Measurements from ENCODE around the gene PRKAR1B. TPM values are rescaled to one million over a fixed set of nuclear protein-coding genes. Genes with fewer than 3 reads are reported as not detected.
A peak's percentile ranks its signal among the peaks of the same experiment; 100 is the strongest.

PRKAR1B gene
- total RNA-seq, 2 donors from 2014 or later: 15.8 to 19.8 TPM

DNA sequence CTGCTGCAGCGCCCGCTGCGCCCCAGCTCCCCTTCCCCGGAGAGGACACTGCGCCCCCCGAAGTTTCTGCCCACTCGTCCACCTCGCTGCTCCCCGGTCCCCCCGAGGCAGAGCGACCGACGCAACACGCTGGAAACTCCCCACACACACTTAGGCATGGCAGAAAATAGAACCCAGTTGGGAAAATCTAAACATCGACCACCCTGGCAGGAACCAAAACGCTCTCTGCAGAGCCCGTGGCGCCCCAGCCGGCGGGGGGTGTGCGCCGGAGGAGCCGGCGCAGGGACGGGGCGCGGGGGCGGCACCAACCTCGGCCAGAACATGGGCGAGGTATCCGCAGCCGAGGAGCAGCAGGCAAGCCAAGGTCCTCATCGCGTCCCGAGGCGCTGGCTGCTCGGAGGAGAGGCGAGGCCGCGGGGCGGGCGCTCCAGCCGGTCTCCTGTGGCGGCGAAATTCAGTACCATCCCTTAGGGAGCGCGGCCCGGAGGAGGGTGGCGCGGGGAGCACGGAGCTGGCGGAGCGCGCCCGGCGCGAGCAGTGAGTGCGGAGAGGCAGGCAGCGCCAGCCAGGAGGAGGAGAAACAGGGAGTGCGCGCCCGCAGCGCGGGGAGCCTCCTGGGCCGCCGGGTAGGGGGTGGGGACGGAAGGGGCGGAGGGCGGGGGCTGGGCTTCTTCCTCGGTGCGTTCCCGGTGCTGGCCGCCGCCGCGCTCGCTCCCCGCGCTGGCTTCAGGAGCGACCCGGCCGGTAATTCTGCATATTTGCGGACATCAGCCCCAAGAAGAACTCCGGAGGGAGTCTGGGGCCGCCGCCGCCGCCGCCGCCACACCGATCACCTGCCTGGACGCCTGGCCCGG lies 208.2 kb downstream of the PRKAR1B start:
- intact Hi-C loops (cut with DNase I): loop anchor here (5.0 to 10.0 kb wide), 3 partner anchors 184 to 213 kb away; no protein-coding TSS in a partner anchor
- DNase-seq (peak; percentile 85), ATAC-seq (peak; percentile 60 to 61)

DNA sequence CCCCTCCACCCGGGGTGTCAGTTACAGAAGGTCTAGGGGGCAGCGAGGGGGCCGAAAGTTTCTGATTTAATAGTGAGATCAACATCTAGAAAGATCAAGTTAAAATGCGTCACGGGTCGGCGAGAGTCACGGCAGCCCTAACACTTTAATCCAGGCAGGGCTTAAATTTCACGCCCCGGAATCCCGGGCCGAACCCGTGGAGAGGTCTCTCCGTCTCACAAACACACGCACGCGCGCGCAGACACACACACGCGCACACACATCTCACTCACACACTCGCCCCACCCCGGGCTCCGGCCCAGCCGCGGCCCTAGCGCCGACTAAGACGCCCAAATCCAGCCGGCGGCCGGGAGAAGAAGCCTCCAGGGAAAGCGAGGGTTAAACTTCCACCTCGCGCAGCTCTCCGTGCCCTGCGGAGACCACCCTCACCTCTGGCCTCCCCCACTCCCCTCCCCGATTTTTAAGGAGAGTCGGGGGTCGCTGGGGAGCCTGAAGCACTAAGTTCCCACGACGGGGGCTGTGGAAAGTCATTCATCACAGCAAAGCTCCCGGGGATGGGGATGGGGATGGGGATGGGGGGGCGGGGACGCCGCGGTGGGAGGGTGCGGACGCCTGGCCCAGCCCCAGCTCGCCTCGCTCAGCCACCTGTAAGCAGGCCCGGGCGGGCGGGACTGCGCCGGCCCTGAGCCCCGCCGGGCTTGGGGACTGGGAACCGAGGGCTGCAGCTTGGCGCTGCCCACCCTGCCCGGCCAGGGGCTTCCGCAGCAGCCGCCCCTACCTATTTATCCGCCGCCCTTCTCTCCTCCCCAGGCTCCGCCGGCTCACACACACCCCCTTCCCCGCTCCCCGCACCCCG lies 209.1 kb downstream of the PRKAR1B start:
- peak; percentile 83 for DNase-seq
- peak; percentile 13 to 23 for ATAC-seq
- intact Hi-C loops (cut with DNase I): loop anchor here (5.0 to 10.0 kb wide), 3 partner anchors 183 to 214 kb away; no protein-coding TSS in a partner anchor

DNA sequence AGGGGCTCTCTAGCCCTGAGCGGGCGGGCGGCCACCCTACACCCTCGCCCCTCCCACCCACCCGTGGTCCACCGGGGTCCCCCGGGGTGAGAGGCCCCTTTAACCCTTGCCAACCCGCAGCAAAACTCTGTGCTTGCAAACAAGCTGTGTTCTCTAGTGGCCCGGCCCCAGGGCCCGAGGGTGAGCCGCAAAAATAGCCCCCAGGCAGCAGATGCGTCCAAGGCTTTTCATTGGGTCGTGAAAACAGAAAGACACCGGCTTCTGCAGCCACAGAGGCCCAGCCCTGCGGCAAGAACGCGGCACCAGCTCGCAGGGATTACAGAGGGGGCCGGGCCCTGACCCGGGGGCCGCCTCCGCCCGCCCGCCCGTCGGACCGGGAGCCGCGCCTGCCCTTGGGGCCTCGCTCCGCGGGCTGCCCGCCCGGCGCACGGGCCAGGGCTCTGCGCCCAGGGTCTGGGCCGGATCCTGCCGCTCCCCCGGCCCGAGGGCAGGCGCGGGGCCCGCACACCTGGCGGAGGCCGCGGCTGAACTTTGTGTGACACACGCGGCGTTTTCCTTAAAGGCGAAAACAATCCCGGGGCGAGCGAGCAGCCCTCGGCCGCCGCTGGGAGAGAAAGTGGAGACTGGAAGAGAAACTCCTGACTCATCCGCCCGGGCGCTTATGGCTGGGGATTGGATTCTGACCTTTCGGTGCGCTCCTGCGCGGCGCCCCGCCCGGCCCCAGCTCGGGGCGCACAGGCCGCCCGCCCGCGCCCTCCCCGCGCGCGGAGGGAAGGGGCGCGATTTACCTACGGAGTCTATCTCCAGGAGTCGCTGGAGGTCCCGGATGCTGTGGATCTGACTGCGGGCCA lies 210.2 kb downstream of the PRKAR1B start:
- peak; percentile 72 for DNase-seq
- intact Hi-C loops (cut with DNase I): loop anchor here (5.0 to 10.0 kb wide), 3 partner anchors 182 to 215 kb away; no protein-coding TSS in a partner anchor
- peak in 1 of 2 donors; percentile 3 for ATAC-seq

DNA sequence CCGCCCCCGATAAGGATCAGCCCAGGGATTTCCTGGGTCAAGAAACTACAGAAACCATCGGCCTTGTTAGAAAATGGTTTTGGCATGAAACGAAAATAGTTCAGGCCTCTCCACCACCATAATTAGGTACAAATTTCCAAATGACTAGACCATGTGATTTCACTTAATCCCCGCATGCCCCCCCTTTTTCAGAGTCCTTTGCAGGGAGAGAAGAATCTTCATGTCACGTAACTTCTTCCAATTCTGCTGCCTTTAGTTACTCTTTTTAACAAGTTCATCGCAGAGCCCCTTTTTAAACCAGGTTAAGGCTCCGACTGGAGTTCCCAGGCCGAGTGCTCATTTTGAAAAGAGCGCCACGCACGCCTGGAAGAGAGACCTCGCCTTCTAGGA lies 210.9 kb downstream of the PRKAR1B start:
- intact Hi-C loops (cut with DNase I): loop anchor here (5.0 to 10.0 kb wide), 3 partner anchors 181 to 216 kb away; no protein-coding TSS in a partner anchor
- no peak for ATAC-seq
- DNase-seq: no peak

DNA sequence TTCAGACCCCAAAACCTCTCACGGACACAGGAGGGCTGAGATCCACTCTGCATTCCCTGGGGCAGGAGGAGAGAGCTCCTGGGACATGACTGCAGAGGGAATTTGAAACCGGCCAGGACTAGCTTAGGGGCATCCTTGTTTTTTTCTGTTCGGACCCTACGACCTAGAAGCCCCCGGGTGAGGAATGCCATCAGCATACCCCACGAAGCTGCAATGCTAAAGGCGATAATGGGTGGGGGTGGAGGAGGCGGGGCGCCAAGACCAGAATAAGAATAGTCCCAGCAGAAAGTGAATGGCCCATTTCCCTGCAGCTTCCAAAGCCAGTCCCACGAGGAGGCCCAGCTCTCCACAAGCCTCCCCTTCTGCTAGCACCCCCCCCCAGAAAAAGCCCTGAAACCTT lies 211.5 kb downstream of the PRKAR1B start:
- DNase-seq: no peak
- no peak for ATAC-seq
- intact Hi-C loops (cut with DNase I): loop anchor here (5.0 to 10.0 kb wide), 3 partner anchors 181 to 217 kb away; no protein-coding TSS in a partner anchor

DNA sequence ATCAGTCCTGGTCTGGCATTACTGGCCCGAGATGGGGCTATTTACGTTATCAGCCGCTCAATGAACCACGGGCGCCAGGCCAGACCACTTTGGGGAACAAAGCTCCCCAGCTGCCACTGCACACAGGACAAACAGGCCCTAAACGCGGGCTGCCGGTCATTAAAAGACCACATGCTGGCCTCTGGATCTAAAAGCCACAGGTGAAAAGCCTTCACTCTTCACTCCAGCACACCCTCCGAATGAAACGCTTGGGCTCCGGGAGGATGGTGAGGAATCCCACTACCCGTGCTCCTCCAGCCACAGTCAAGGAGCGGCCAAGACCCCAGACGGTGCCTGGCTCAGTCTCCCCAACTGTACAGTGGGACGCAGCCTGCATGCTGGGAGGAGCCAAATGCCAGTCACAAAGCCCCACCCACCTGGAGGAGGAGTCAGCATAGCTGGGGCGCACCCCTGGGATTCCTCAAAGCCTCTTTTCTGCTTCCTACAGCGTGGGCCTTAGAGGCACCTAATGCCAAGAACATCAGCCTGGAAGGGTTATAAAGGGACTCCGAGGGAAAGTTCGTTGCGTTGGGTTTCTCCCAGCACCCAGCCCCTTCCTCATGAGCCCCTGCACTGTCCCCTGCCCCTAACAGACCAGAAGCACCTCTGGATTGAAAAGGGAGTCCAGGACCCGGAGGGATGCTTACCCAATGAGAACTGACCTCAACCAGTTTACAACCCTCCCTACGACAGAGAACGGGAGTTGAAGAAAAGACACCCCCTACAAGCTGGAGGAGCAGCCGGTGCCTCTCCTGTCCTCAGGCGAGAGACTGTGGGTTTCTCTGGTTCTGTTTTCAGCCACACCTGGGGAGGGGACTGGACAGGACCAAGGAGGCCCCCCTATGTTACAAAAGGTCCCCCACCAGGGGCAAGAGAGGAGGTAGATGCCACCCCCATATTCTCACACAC lies 212.2 kb downstream of the PRKAR1B start:
- ATAC-seq (no peak), DNase-seq (peak; percentile 59)
- intact Hi-C loops (cut with DNase I): loop anchor here (5.0 to 10.0 kb wide), 3 partner anchors 180 to 217 kb away; no protein-coding TSS in a partner anchor

DNA sequence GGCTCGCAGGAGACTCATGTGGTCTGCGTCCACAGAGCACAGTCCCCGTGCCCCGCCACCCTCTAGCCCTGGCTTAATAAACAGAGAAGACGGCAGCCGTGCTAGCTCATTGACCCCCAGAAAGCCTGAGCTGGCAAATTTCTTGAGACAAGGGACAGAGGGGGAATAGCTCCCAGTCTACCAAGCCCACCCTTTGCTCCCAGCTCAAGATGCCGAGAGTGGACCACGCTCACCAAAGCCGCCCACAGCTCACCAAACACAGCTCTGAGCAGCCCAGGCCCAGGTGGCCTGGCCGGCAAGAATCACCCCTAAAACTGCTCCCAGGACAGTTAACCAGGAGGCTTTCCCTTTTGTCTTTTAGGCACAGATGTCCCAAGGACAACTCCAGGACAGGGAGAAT lies 212.8 kb downstream of the PRKAR1B start:
- DNase-seq (no peak), ATAC-seq (no peak)
- intact Hi-C loops (cut with DNase I): loop anchor here in 1 of 2 donors (10.0 kb wide), 1 partner anchor 179 kb away; no protein-coding TSS in a partner anchor

DNA sequence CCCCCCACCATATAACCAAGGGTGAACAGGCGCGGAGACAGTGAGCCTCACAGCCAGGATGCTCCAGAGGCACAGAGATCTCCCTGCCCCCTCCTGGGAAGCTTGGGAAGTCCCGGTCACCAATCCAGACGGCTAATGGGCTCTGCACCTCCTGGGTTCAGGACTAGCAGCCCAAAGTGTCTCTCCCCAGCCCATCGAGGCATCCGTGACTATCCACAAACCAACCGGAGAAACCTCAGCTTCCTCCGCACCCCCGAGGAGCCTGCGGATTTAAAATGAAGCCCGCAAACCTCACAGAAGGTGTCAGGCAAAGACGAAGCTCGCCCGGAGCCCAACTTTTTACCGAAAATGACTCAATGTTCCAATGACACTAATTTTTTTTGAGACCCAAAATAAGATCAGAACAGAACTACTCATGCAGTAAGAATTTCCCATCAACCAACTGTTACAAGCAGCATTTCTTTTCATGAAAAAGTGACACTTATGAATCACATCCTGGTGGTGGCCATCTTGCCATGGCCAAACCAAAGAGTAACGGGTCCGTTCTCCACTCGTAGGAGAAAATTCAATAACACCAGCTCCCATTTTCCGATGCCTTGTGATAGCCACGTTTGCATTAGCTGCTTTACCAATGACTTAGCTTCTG lies 213.4 kb downstream of the PRKAR1B start:
- ATAC-seq: no peak
- intact Hi-C loops (cut with DNase I): loop anchor here in 1 of 2 donors (10.0 kb wide), 1 partner anchor 179 kb away; no protein-coding TSS in a partner anchor

DNA sequence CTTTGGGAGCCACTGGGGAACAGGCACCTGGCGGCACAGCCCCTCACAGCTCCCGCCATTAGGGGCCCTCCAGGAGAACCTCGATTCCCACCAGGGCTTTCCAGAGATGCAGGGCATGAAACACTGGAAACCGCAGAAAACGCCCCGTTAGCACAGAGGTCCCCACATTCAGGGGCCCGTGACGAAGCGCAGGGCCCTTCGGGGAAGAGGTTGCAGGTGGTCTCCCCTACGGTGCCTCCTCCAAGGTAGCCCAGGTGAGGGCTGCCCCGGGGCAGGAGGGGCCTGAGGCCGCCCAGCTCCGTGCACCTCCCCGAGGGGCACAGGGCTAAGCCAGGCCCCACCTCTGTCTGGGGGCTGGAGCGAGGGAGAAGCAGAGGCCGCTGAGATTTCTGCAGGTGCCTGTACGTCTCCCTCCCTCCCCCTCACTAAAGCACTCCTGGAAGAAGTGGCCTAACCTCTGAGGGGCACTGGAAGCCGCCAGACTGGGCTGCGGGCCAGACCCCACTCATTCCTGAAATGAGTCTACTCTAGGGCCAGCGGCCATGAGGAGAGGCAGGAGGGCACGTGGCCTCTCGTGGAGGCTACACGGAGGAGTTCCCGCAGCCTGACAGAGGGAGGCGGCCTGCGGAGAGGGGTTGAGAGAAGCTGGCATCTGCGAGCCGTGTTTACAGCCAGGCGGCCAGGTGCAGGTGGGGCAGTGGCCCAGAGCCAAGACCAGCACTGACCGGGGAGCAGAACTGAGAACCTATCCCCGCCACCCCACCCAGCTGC lies 214.4 kb downstream of the PRKAR1B start:
- intact Hi-C loops (cut with DNase I): loop anchor here in 1 of 2 donors (10.0 kb wide), 1 partner anchor 178 kb away; no protein-coding TSS in a partner anchor
- DNase-seq (no peak), ATAC-seq (peak in 1 of 2 donors; percentile 31)

More for the DNA sequence above, 213.4 kb downstream of the PRKAR1B start:
- DNase-seq: no peak

DNA sequence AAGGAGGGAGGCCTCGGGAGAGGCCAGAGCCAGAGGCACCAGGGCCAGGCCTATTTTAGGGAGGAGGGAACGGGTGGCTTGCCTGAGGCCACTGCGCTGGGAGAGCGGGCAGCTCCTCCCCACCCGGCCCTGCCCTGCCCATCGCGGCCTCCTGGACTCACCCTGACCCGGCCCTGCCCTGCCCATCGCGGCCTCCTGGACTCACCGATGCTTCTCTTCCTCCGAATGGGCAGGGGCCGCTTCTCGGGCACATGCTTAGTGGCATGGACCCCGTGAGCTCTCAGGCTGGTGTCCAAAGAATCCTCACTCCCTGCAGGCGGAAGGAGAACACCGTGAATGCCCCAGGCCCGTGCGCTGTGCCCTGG lies 215.0 kb downstream of the PRKAR1B start:
- DNase-seq (no peak), ATAC-seq (no peak)
- intact Hi-C loops (cut with DNase I): loop anchor here in 1 of 2 donors (10.0 kb wide), 1 partner anchor 177 kb away; no protein-coding TSS in a partner anchor

DNA sequence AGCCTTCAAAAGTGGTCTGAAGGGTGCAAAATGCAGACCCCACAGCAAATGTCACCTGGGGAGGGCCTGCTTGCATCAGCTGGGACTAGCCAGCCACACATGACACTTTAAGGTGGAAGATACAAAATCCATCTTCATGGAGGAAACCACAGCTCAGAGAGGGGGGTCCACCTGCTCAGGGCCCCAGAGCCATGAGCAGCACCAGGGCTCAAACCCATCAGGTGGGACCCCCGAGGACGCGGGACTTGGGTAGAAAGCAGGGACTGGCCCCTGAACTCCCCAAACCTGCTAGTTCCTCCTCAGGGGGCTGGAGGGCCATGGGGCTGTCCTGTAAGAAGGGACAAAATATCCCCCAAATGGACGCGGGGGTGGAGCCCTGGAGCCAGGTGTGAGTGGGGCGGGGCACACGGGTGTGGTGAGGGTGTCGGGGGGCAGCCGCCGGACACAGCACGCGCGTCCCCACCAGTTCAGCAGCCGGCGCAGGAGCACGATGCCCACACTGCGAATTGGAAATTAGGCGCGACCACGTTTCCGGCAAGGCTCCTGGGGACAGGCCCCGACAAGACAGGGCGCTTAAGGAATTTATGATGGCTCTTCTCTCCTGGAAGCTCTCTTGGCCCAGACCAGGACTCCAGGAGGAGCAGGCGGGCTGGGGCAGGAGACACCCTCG lies 215.5 kb downstream of the PRKAR1B start:
- ATAC-seq (no peak), DNase-seq (no peak)
- intact Hi-C loops (cut with DNase I): loop anchor here in 1 of 2 donors (10.0 kb wide), 1 partner anchor 177 kb away; no protein-coding TSS in a partner anchor

DNA sequence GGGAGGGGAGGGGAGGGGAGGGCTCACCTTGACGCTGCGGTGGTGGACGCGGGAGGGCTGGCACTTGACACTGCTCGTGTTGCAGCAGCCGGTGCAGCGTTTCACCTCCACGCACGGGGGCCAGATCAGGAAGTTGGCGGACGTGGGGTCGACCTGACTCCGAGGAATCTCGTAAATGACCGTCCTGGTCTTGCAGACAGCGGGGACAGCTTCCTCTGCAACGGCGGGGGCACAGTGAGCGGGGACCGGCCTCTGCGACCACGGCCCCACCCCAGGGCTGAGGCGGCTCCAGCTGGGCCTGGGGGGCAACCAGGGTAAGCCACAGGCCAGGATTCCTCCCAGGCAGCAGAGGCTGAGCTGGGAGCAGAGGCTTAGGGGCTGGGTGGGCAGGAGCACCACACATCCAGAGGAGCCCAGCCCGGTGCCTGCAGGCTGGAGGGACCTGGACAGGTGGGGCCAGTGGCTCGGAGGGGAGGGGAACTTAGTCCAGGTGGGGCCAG lies 216.2 kb downstream of the PRKAR1B start:
- DNase-seq (peak; percentile 16), ATAC-seq (no peak)
- intact Hi-C loops (cut with DNase I): loop anchor here in 1 of 2 donors (10.0 kb wide), 1 partner anchor 176 kb away; no protein-coding TSS in a partner anchor

DNA sequence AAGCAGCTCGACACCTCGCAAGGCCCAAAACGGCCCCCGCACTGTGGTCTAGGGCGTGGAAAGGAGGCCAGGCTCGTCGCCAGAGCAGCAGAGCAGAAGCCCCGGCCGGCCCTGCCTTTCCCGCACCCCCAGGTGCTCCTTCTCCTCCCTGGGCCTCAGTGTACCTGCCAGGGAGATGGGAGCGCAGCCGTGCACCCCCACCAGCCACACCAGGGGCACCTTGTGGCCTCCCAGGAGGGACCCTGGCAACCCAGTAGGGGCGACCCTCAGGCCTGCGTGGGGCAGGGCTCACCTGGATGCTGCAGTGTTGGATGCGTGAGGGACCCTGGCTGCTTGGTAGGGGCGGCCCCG lies 217.0 kb downstream of the PRKAR1B start:
- intact Hi-C loops (cut with DNase I): loop anchor here in 1 of 2 donors (10.0 kb wide), 1 partner anchor 175 kb away; no protein-coding TSS in a partner anchor
- no peak for ATAC-seq
- DNase-seq: no peak

DNA sequence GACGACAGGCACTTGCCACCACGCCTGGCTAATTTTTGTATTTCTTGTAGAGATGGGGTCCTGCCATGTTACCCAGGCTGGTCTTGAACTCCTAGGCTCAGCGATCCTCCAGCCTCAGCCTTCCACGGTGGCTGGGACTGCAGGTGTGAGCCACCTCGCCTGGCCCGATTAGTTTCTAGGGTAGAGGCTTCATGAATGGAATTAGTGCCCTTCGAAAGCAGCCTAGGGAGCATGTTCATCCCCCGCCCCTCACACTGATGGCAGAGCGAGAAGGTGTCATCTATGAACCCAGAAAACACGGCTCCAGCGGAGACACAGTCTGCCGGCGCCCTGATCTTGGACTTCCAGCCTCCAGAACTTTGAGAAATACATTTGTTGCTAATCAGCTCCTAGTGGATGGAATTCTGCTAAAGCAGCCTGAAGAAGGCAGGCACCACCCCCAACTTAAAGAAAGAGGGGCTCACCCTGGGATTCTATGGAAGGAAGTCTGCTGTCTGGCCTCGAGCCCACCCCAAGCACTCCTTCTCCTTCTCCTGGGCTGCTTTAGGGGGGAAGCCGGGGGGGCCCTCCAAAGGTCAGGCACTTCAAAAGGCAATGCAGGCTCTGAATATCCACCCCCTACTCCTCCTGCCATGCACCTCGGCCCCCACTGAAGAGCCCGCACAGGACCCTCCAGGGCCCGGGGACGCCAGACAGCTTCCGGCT lies 217.5 kb downstream of the PRKAR1B start:
- DNase-seq: no peak
- no peak for ATAC-seq
- intact Hi-C loops (cut with DNase I): loop anchor here in 1 of 2 donors (10.0 kb wide), 1 partner anchor 175 kb away; no protein-coding TSS in a partner anchor

All from left cardiac atrium (tissue), 4 donors.